Measurements from ENCODE around the gene MLLT10. TPM values are rescaled to one million over a fixed set of nuclear protein-coding genes. Genes with fewer than 3 reads are reported as not detected.

Gene MLLT10
- total and polyA plus RNA-seq, 9 of the 15 experiments (the other 6 are each of a cell fraction or from before 2014, with no cell fraction given): 18.8 to 81.4 (median 64.2) TPM

- TF ChIP-seq CHD7 (IDR thresholded peaks at IDR 0.05; ENCODE audit: low read depth, low read length) (no peak), ZNF77 (CRISPR knock-in tag; IDR thresholded peaks at IDR 0.05) (no peak), ZFX (CRISPR knock-in tag; IDR thresholded peaks at IDR 0.05) (no peak; the same call in 1 of the 2 replicates), NR0B1 (IDR thresholded peaks at IDR 0.05; ENCODE audit: partially characterized antibody) (no peak), CBFA2T3 (IDR thresholded peaks at IDR 0.05) (no peak), SIN3A (IDR thresholded peaks at IDR 0.05; ENCODE audit: borderline replicate concordance in 2 of 2, control insufficient read depth in 1 of 2, low read depth in 2 of 2, low read length in 2 of 2) (0 out of 4 replicates have a peak, but pooled peaks of 1 of the 2 experiments have one; percentile 50), KLF6 (CRISPR knock-in tag; IDR thresholded peaks at IDR 0.05; ENCODE audit: borderline replicate concordance) (no peak), MAX (CRISPR knock-in tag; IDR thresholded peaks at IDR 0.05) (no peak), U2AF2 (optimal IDR thresholded peaks at IDR 0.05; ENCODE audit: low read depth, low read length) (no peak), SMARCA4 (IDR thresholded peaks at IDR 0.05) (no peak), IRF9 (tag; IDR thresholded peaks at IDR 0.05) (no peak)
Observed at GRCh38 chr10:21535494-21535965, 1.5 kb downstream of the MLLT10 start (continued).
